Spleen (tissue), 11 donors: ENCODE data around the gene MRPL23. TPM values are rescaled to one million over a fixed set of nuclear protein-coding genes. Genes with fewer than 3 reads are reported as not detected.
A peak's percentile ranks its signal among the peaks of the same experiment; 100 is the strongest.

Experiments used
- DNase-seq: peaks from one replicate; pipeline ENCODE4 v3.0.0-alpha.2; 2020
- H3K27ac ChIP-seq, 8 donors: fragments of 200-600 bp; sonication (generic) in 7 of 8; 1 replicate in 4 of 8; 2 replicates in 4 of 8; pipeline versions ENCODE4 v1.5.0 to v1.8.0; 2016 to 2021; ENCODE audit warnings: inconsistent platforms in 4 of 8, mild to moderate bottlenecking in 4 of 8, moderate library complexity in 1 of 8
- H3K27me3 ChIP-seq, 7 donors: fragments of 200-600 bp; sonication (generic) in 6 of 7; replicated peaks in 1 of 7; 1 replicate in 4 of 7; 2 replicates in 3 of 7; pipeline versions ENCODE4 v1.5.0 to v1.8.0; 2016 to 2021; ENCODE audit warnings: inconsistent platforms in 3 of 7, mild to moderate bottlenecking in 1 of 7
- H3K36me3 ChIP-seq, 6 donors: fragments of 200-600 bp; sonication (generic) in 5 of 6; 1 replicate in 4 of 6; 2 replicates in 2 of 6; pipeline versions ENCODE4 v1.5.0 to v1.8.0; 2016 to 2021; ENCODE audit warnings: inconsistent platforms in 2 of 6
- H3K4me1 ChIP-seq, 6 donors: fragments of 200-600 bp; sonication (generic) in 5 of 6; 1 replicate in 3 of 6; 2 replicates in 3 of 6; pipeline versions ENCODE4 v1.5.0 to v1.8.0; 2016 to 2021; ENCODE audit warnings: inconsistent platforms in 3 of 6
- H3K4me3 ChIP-seq, 8 donors: fragments of 200-600 bp; sonication (generic) in 7 of 8; 1 replicate in 4 of 8; 2 replicates in 4 of 8; pipeline versions ENCODE4 v1.5.0 to v1.8.0; 2016 to 2021; ENCODE audit warnings: inconsistent platforms in 4 of 8, mild to moderate bottlenecking in 4 of 8, moderate library complexity in 2 of 8
- H3K9me3 ChIP-seq, 8 donors: fragments of 200-600 bp; sonication (generic) in 7 of 8; 1 replicate in 4 of 8; 2 replicates in 4 of 8; pipeline versions ENCODE4 v1.5.0 to v1.8.0; 2016 to 2021; ENCODE audit warnings: inconsistent platforms in 4 of 8
- CTCF ChIP-seq, 11 experiments: fragments of 200-600 bp in 7 of 11; fragments of 450-650 bp in 4 of 11; sonication (generic) in 4 of 11; IDR thresholded peaks in 8 of 11; conservative IDR thresholded peaks in 3 of 11; 1 replicate in 7 of 11; 2 replicates in 4 of 11; pipeline versions ENCODE4 v1.4.0 to v1.8.0; 2016 to 2021; ENCODE audit warnings: antibody characterized with exemption in 11 of 11, inconsistent platforms in 4 of 11, mild to moderate bottlenecking in 1 of 11
- POLR2A ChIP-seq, 3 donors: fragments of 450-650 bp; IDR thresholded peaks; one replicate each; pipeline ENCODE4 v1.5.1; 2017; ENCODE audit warnings: antibody characterized with exemption in 3 of 3, mild to moderate bottlenecking in 1 of 3
- POLR2AphosphoS5 ChIP-seq, 3 donors: sonication (generic); formaldehyde crosslinking; IDR thresholded peaks; one replicate each; pipeline ENCODE4 v1.5.1; 2017; ENCODE audit warnings: antibody characterized with exemption in 3 of 3
- WGBS, 5 donors: extraction: QIAGEN DNeasy Blood & Tissue Kit in 3 of 5; methylation state at CpG; one replicate each; pipeline versions ENCODE4 v1.1.5 to v1.1.7; 2013 to 2018; 5-methylcytosine and 5-hydroxymethylcytosine counted together
- intact Hi-C: fragments of 100-400 bp; cut with DNase I; formaldehyde crosslinking; loops from one replicate; pipeline ENCODE4 v1.15.0; 2023; ENCODE audit warnings: low total_unique reads
- polyA plus RNA-seq, 3 donors: library from polyadenylated mRNA; stranded (reverse); fragments of 200-250 nt; gene quantifications; one replicate each; pipeline ENCODE4 v1.2.1, GENCODE V29; 2013
- total RNA-seq, 7 donors: library from RNA; depleted of rRNA in 3 of 7; stranded (reverse); fragments of >200 nt in 3 of 7; fragmentation: NEBNext Ultra II Directional in 4 of 7; extraction: Animal tissue kit (Norgen Biotek cat#: 25700) in 4 of 7; gene quantifications; one replicate each; pipeline versions ENCODE4 v1.1.0 to v1.2.1, GENCODE V29; 2016 to 2021
- donor health status: healthy with polysubstance abuse.
- donor health status: DM: no; HTN: no; CAD: no; lungs with moderate emphysema.
- donor health status: DM: no; HTN: no; CAD: no.
- donor health status: Bipolar disorder and iron deficiency.
- donor health status: healthy.
- donor health status: DM: no; HTN: no; CAD: no.
- donor health status: DM: yes; HTN: yes; CAD: no.

MRPL23 gene
- total and polyA plus RNA-seq, 10 donors, result 32.5 to 160 (median 54.0) TPM

GRCh38 chr11:1906611-1907423 lies 40.3 kb upstream of the MRPL23 start:
- Histone ChIP-seq H3K27me3 (no peaks in the 10 kb centered on the region), H3K4me1 (peaks cover 0 to 16% (median 0%) of the 10 kb centered on the region in 6 donors), H3K27ac (no peak overlapping the region), H3K9me3 (no peaks in the 10 kb centered on the region), H3K4me3 (no peak overlapping the region), H3K36me3 (no peaks in the 10 kb centered on the region)
- TF ChIP-seq POLR2A (IDR thresholded peaks at IDR 0.05) (no peak), POLR2AphosphoS5 (IDR thresholded peaks at IDR 0.05) (no peak), CTCF (IDR thresholded peaks at IDR 0.05 in 8 of 11, conservative IDR thresholded peaks at IDR 0.05 in 3 of 11) (no peak)
- 82 to 89% (median 84%) methylated on average over 14 of the region's 14 CpGs for WGBS, 5 donors
- intact Hi-C loops, result no loop called here
- no peak for DNase-seq

GRCh38 chr11:1908618-1909017 lies 38.5 kb upstream of the MRPL23 start:
- no peaks in the 10 kb centered on the region for H3K36me3 ChIP-seq
- intact Hi-C loops, result no loop called here
- H3K27ac ChIP-seq, result peak overlapping the region in 2 of 8 donors; percentile 18 to 33
- 43 to 51% (median 46%) methylated on average over 9 of the region's 9 CpGs for WGBS, 5 donors
- H3K4me1 ChIP-seq, result peaks cover 0 to 22% (median 0%) of the 10 kb centered on the region in 6 donors
- no peaks in the 10 kb centered on the region for H3K9me3 ChIP-seq
- no peak overlapping the region for H3K4me3 ChIP-seq
- H3K27me3 ChIP-seq, result no peaks in the 10 kb centered on the region
- no peak for TF ChIP-seq POLR2AphosphoS5 (IDR thresholded peaks at IDR 0.05)
- no peak for TF ChIP-seq CTCF (IDR thresholded peaks at IDR 0.05 in 8 of 11, conservative IDR thresholded peaks at IDR 0.05 in 3 of 11)
- TF ChIP-seq POLR2A (IDR thresholded peaks at IDR 0.05), result no peak
- no peak for DNase-seq

DNA sequence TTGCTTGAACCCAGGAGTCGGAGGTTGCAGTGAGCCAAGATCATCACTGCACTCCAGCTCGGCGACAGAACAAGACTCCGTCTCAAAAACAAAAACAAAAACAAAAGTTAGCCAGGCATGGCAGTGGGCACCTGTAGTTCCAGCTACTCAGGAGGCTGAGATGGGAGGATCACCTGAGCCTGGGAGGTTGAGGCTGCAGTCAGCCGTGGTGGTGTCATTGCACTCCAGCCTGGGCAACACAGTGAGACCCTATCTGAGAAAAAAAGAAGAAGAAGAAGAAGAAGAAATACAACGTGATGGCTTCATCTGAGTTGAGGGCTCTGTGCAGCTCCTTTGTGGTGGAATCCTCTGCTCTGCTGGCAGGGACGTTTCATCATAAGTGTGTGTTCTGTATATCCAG lies 37.6 kb upstream of the MRPL23 start:
- WGBS, 5 donors, result 88 to 95% (median 92%) methylated on average over 7 of the region's 7 CpGs
- H3K9me3 ChIP-seq, result no peaks in the 10 kb centered on the region
- no peak overlapping the region for H3K4me3 ChIP-seq
- no peak for DNase-seq
- no peaks in the 10 kb centered on the region for H3K36me3 ChIP-seq
- intact Hi-C loops, result no loop called here
- no peak for TF ChIP-seq CTCF (IDR thresholded peaks at IDR 0.05 in 8 of 11, conservative IDR thresholded peaks at IDR 0.05 in 3 of 11)
- no peak for TF ChIP-seq POLR2AphosphoS5 (IDR thresholded peaks at IDR 0.05)
- TF ChIP-seq POLR2A (IDR thresholded peaks at IDR 0.05), result no peak
- H3K27me3 ChIP-seq, result no peaks in the 10 kb centered on the region
- peaks cover 0 to 22% (median 0%) of the 10 kb centered on the region in 6 donors for H3K4me1 ChIP-seq
- no peak overlapping the region for H3K27ac ChIP-seq

DNA sequence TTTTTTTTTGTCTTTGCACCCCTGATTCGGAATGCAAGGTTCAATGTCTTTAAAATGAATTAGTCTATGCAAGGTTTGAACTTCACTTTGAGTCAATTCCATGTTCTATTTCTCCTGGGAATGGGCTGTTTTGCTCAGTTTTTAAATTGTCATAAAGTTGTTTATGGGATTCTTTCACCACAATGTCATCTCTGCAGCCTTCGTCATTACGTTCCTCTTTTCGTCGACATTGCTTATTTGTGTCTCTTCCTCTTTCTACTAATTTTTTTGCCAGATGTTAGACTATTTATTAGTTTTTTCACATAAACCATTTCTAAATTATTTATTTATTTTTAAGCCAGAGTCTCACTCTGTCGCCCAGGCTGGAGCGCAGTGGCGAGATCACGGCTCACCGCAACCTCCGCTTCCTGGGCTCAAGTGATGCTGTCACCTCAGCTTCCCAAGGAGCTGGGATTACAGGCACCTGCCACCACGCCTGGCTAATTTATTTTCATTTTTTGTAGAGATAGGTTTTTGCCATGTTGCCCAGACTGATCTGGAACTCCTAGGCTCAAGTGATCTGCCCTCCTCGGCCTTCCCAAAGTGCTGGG lies 34.7 kb upstream of the MRPL23 start:
- TF ChIP-seq CTCF (IDR thresholded peaks at IDR 0.05 in 8 of 11, conservative IDR thresholded peaks at IDR 0.05 in 3 of 11), result no peak
- no peak for TF ChIP-seq POLR2AphosphoS5 (IDR thresholded peaks at IDR 0.05)
- TF ChIP-seq POLR2A (IDR thresholded peaks at IDR 0.05), result no peak
- H3K27ac ChIP-seq, result no peak overlapping the region
- intact Hi-C loops, result no loop called here
- H3K4me1 ChIP-seq, result peaks cover 0 to 28% (median 0%) of the 10 kb centered on the region in 6 donors
- 62 to 73% (median 66%) methylated on average over 13 of the region's 13 CpGs for WGBS, 5 donors
- no peak overlapping the region for H3K4me3 ChIP-seq
- no peaks in the 10 kb centered on the region for H3K9me3 ChIP-seq
- H3K36me3 ChIP-seq, result no peaks in the 10 kb centered on the region
- DNase-seq, result no peak
- H3K27me3 ChIP-seq, result no peaks in the 10 kb centered on the region
